ENCODE results near the gene PGP.

The PGP gene

DNA sequence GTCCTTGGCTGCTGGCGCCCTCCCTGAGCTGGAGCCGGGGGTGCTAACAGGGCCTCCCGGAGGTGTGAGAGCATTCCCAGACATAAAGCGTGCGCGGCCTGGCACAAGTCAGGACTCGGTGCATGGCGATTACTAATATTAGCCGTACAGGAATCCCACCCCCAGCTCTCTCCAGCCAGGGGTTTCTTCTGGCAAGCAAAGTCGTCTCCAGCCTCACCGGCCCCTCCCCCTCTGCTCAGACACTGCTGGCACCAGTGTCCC, 23.3 kb downstream of the PGP start:
- peaks cover 9% of the 10 kb centered on the region for H3K27me3 ChIP-seq (ENCODE audit: insufficient read depth, poor library complexity, severe bottlenecking)
- ATAC-seq (ENCODE audit: low read depth) (no peak), DNase-seq (ENCODE audit: low spot score) (no peak)
- H3K27ac ChIP-seq (ENCODE audit: poor library complexity, severe bottlenecking): no peak overlapping the region
- H3K4me3 ChIP-seq (ENCODE audit: severe bottlenecking): no peak overlapping the region
- TF ChIP-seq, protein P1, sequence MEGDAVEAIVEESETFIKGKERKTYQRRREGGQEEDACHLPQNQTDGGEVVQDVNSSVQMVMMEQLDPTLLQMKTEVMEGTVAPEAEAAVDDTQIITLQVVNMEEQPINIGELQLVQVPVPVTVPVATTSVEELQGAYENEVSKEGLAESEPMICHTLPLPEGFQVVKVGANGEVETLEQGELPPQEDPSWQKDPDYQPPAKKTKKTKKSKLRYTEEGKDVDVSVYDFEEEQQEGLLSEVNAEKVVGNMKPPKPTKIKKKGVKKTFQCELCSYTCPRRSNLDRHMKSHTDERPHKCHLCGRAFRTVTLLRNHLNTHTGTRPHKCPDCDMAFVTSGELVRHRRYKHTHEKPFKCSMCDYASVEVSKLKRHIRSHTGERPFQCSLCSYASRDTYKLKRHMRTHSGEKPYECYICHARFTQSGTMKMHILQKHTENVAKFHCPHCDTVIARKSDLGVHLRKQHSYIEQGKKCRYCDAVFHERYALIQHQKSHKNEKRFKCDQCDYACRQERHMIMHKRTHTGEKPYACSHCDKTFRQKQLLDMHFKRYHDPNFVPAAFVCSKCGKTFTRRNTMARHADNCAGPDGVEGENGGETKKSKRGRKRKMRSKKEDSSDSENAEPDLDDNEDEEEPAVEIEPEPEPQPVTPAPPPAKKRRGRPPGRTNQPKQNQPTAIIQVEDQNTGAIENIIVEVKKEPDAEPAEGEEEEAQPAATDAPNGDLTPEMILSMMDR (IDR thresholded peaks at IDR 0.05; ENCODE audit: poor library complexity, severe bottlenecking): no peak
- no peaks in the 10 kb centered on the region for H3K36me3 ChIP-seq (ENCODE audit: low read depth)
- H3K9me3 ChIP-seq (ENCODE audit: severe bottlenecking): no peaks in the 10 kb centered on the region
- H3K4me1 ChIP-seq (ENCODE audit: insufficient read depth, poor library complexity, severe bottlenecking): no peaks in the 10 kb centered on the region

- H3K9me3 ChIP-seq (ENCODE audit: severe bottlenecking): no peaks in the 10 kb centered on the region
- no peak for DNase-seq (ENCODE audit: low spot score)
- peaks cover 9% of the 10 kb centered on the region for H3K27me3 ChIP-seq (ENCODE audit: insufficient read depth, poor library complexity, severe bottlenecking)
- H3K4me1 ChIP-seq (ENCODE audit: insufficient read depth, poor library complexity, severe bottlenecking): no peaks in the 10 kb centered on the region
- no peak overlapping the region for H3K4me3 ChIP-seq (ENCODE audit: severe bottlenecking)
- TF ChIP-seq, protein P1 (IDR thresholded peaks at IDR 0.05; ENCODE audit: poor library complexity, severe bottlenecking): no peak
- H3K36me3 ChIP-seq (ENCODE audit: low read depth): no peaks in the 10 kb centered on the region
- no peak for ATAC-seq (ENCODE audit: low read depth)
- no peak overlapping the region for H3K27ac ChIP-seq (ENCODE audit: poor library complexity, severe bottlenecking)
Observed at GRCh38 chr16:2190659-2191445, 23.8 kb downstream of the PGP start.

DNA sequence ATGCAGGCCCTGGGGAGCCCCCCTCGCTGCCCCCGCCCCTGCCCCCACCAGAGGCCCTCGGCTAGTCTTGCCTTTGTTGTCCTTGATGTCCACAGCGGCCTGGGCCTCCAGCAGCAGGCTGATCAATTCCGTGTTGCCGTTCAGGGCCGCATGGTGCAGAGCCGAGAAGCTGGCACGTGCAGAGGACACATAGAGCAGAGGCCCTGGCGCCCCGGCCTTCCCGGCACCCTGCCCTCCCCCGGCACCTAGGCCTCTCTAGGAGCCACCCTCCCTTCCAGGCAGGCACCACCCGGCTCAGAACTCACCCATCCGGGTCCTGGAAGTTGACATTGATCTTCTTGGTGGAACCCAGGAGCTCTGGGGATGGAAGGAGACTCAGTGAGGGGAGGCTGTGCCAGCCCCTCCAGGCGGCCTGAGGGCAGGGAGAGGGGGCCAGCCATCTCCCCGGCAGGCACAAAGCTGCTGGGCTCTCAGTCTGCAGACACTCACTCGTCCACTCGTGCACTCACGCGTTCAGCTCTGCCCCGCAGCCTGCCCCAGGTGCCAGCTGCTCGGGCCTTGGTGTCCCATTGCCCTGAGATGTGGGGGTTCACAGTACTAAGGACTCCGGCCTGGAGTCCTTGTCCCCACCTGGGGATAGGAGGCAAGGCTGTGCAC, 24.5 kb downstream of the PGP start:
- Histone ChIP-seq H3K4me3 (ENCODE audit: severe bottlenecking) (no peak overlapping the region), H3K27me3 (ENCODE audit: insufficient read depth, poor library complexity, severe bottlenecking) (peaks cover 2% of the 10 kb centered on the region), H3K27ac (ENCODE audit: poor library complexity, severe bottlenecking) (no peak overlapping the region), H3K36me3 (ENCODE audit: low read depth) (no peaks in the 10 kb centered on the region), H3K9me3 (ENCODE audit: severe bottlenecking) (no peaks in the 10 kb centered on the region), H3K4me1 (ENCODE audit: insufficient read depth, poor library complexity, severe bottlenecking) (no peaks in the 10 kb centered on the region)
- ATAC-seq (ENCODE audit: low read depth): no peak
- TF ChIP-seq, protein P1 (IDR thresholded peaks at IDR 0.05; ENCODE audit: poor library complexity, severe bottlenecking): no peak
- no peak for DNase-seq (ENCODE audit: low spot score)

- Histone ChIP-seq H3K36me3 (ENCODE audit: low read depth) (no peaks in the 10 kb centered on the region), H3K9me3 (ENCODE audit: severe bottlenecking) (no peaks in the 10 kb centered on the region), H3K4me3 (ENCODE audit: severe bottlenecking) (no peak overlapping the region), H3K27me3 (ENCODE audit: insufficient read depth, poor library complexity, severe bottlenecking) (no peaks in the 10 kb centered on the region), H3K4me1 (ENCODE audit: insufficient read depth, poor library complexity, severe bottlenecking) (no peaks in the 10 kb centered on the region), H3K27ac (ENCODE audit: poor library complexity, severe bottlenecking) (no peak overlapping the region)
- TF ChIP-seq, protein P1 (IDR thresholded peaks at IDR 0.05; ENCODE audit: poor library complexity, severe bottlenecking): no peak
- DNase-seq (ENCODE audit: low spot score): no peak
- no peak for ATAC-seq (ENCODE audit: low read depth)
Observed at GRCh38 chr16:2189252-2189893, 25.3 kb downstream of the PGP start.
